Loucy (cell line): ENCODE results near the gene ZNF23.

ENCODE experiments used
- EZH2phosphoT487 ChIP-seq: fragments of 200-600 bp; IDR thresholded peaks from 2 replicates; pipeline ENCODE4 v1.6.1; 2018; ENCODE audit warnings: antibody characterized with exemption, mild to moderate bottlenecking, moderate library complexity, borderline replicate concordance
- TF ChIP-seq, protein P1 (sequence below): fragments of 200-600 bp; sonication (generic); conservative IDR thresholded peaks from 2 replicates; pipeline ENCODE4 v1.5.1; 2014; ENCODE audit warnings: mild to moderate bottlenecking, antibody characterized with exemption, low read length

DNA sequence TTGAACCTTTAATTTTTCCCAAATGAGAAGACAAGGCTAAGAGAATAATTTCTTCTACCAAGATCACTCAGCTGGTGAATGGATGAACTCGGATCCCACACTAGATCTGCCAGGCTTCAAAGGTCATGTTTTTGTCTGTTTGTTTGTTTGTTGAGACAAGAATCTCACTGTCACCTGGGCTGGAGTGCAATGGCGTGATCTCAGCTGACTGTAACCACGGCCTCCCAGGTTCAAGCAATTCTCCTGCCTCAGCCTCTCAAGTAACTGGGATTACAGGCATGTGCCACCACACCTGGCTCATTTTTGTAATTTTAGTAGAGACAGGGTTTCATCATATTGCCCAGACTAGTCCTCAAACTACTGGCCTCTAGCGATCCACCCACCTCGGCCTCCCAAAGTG, 20.5 kb upstream of the ZNF23 start:
- TF ChIP-seq, protein P1, sequence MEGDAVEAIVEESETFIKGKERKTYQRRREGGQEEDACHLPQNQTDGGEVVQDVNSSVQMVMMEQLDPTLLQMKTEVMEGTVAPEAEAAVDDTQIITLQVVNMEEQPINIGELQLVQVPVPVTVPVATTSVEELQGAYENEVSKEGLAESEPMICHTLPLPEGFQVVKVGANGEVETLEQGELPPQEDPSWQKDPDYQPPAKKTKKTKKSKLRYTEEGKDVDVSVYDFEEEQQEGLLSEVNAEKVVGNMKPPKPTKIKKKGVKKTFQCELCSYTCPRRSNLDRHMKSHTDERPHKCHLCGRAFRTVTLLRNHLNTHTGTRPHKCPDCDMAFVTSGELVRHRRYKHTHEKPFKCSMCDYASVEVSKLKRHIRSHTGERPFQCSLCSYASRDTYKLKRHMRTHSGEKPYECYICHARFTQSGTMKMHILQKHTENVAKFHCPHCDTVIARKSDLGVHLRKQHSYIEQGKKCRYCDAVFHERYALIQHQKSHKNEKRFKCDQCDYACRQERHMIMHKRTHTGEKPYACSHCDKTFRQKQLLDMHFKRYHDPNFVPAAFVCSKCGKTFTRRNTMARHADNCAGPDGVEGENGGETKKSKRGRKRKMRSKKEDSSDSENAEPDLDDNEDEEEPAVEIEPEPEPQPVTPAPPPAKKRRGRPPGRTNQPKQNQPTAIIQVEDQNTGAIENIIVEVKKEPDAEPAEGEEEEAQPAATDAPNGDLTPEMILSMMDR, result no peak
- TF ChIP-seq EZH2phosphoT487, result no peak
